PC-9 (cell line): Measurements from ENCODE around the gene SEMA5A. TPM values are rescaled to one million over a fixed set of nuclear protein-coding genes. Genes with fewer than 3 reads are reported as not detected.

Experiments used
- BruUV-seq: library from RNA; stranded (reverse); fragments of 400-500 nt; replicated peaks from 2 replicates; lab custom pipeline; 2021; lab: Mats Ljungman, UMichigan
- CTCF ChIA-PET: fragments of 300-600 bp; sonication (Branson Sonifier 250); formaldehyde crosslinking; loops from one replicate; lab custom pipeline; 2022; ENCODE audit warnings: antibody characterized with exemption; lab: Charles Lee
- POLR2A ChIA-PET: fragments of 300-600 bp; sonication (Branson Sonifier 250); formaldehyde crosslinking; loops from one replicate; lab custom pipeline; 2022; ENCODE audit warnings: antibody characterized with exemption; ENCODE audit not compliant: unreplicated experiment; lab: Charles Lee
- DNase-seq, 2 experiments: peaks; one replicate each; pipeline versions ENCODE4 v3.0.0 to v3.0.0-alpha.2; 2015 to 2022; ENCODE audit warnings: mixed read lengths in 1 of 2
- H2AFZ ChIP-seq: fragments of 200-600 bp; sonication (generic); 2 replicates; pipeline ENCODE4 v1.8.1; 2017; ENCODE audit warnings: antibody characterized with exemption
- H3F3A ChIP-seq: fragments of 200-600 bp; sonication (generic); 2 replicates; pipeline ENCODE4 v1.8.1; 2017; ENCODE audit warnings: antibody characterized with exemption, mild to moderate bottlenecking, low read depth; ENCODE audit not compliant: insufficient read depth
- H3K27ac ChIP-seq: fragments of 200-600 bp; sonication (generic); 2 replicates; pipeline ENCODE4 v1.6.1; 2016; ENCODE audit warnings: mixed run types
- H3K27me3 ChIP-seq: fragments of 200-600 bp; sonication (generic); 2 replicates; pipeline ENCODE4 v1.6.1; 2016; ENCODE audit warnings: low read depth, mixed run types; ENCODE audit not compliant: insufficient read depth
- H3K36me3 ChIP-seq: fragments of 200-600 bp; sonication (generic); 2 replicates; pipeline ENCODE4 v1.6.1; 2016; ENCODE audit warnings: low read depth, mixed run types
- H3K4me1 ChIP-seq: fragments of 200-600 bp; sonication (generic); replicated peaks from 2 replicates; pipeline ENCODE4 v1.6.1; 2016; ENCODE audit warnings: mixed run types; ENCODE audit not compliant: insufficient read depth
- H3K4me2 ChIP-seq: fragments of 200-600 bp; sonication (generic); 2 replicates; pipeline ENCODE4 v1.6.1; 2017; ENCODE audit warnings: mixed run types
- H3K4me3 ChIP-seq: fragments of 200-600 bp; sonication (generic); 2 replicates; pipeline ENCODE4 v1.6.1; 2016; ENCODE audit warnings: mixed run types
- H3K79me2 ChIP-seq: fragments of 200-600 bp; sonication (generic); 2 replicates; pipeline ENCODE4 v1.6.1; 2017; ENCODE audit warnings: low read depth, mixed run types
- H3K9me2 ChIP-seq: fragments of 200-600 bp; sonication (generic); 2 replicates; pipeline ENCODE4 v1.8.1; 2017; ENCODE audit warnings: mild to moderate bottlenecking; ENCODE audit not compliant: insufficient read depth
- H3K9me3 ChIP-seq: fragments of 200-600 bp; sonication (generic); 2 replicates; pipeline ENCODE4 v1.8.1; 2016; ENCODE audit warnings: low read depth; ENCODE audit not compliant: insufficient read depth
- H4K20me1 ChIP-seq: fragments of 200-600 bp; sonication (generic); 2 replicates; pipeline ENCODE4 v1.8.1; 2017; ENCODE audit not compliant: insufficient read depth
- EZH2 ChIP-seq: fragments of 200-600 bp; sonication (generic); IDR thresholded peaks from 2 replicates; pipeline ENCODE4 v1.8.0; 2017; ENCODE audit warnings: antibody characterized with exemption, low read depth
- intact Hi-C: fragments of 100-400 bp; cut with micrococcal nuclease; formaldehyde crosslinking; loops from one replicate; pipeline ENCODE4 v1.10.0; 2022; ENCODE audit not compliant: unreplicated experiment
- total RNA-seq: library from RNA; stranded (reverse); gene quantifications from 2 replicates; pipeline ENCODE4 v1.2.3, GENCODE V29; 2021
- TF ChIP-seq, protein P1 (sequence below): fragments of 200-600 bp; sonication (generic); conservative IDR thresholded peaks from 2 replicates; pipeline ENCODE4 v1.6.1; 2017; ENCODE audit warnings: mixed run types, antibody characterized with exemption, mild to moderate bottlenecking, moderate library complexity

The SEMA5A gene
- total RNA-seq, 1 experiment from 2014 or later, result not detected

DNA sequence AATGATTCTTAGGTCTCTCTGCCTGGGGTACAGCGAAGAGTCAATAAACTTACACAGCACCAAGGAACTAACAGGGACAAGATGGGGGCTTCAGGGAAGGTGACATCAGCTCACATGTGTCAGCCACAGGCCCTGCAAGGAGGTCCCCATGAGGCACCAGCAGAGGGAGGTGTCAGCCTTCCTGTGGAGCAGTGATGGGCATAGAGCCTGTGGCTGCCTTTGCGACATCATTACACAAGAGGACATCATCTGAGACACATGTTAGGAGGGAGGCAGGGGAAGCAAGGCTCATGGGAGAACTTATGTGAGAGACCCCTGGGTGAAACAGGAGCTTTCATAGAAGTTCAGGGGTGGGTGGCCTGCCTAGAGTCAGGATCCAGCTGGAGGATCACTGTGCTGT lies 389.6 kb downstream of the SEMA5A start:
- no TSS peak for BruUV-seq
- Histone ChIP-seq H3K27ac (no peak overlapping the region), H3K36me3 (no peaks in the 10 kb centered on the region), H3K27me3 (no peaks in the 10 kb centered on the region), H3K4me1 (peaks cover 8% of the 10 kb centered on the region; the same call in 1 of the 2 replicates), H4K20me1 (no peaks in the 10 kb centered on the region), H3K9me3 (no peaks in the 10 kb centered on the region), H3K79me2 (no peaks in the 10 kb centered on the region), H2AFZ (no peak overlapping the region), H3K4me3 (no peak overlapping the region), H3K9me2 (no peaks in the 10 kb centered on the region), H3K4me2 (no peak overlapping the region), H3F3A (no peaks in the 10 kb centered on the region)
- DNase-seq, result no peak
- intact Hi-C loops, result no loop called here
- TF ChIP-seq, protein P1, sequence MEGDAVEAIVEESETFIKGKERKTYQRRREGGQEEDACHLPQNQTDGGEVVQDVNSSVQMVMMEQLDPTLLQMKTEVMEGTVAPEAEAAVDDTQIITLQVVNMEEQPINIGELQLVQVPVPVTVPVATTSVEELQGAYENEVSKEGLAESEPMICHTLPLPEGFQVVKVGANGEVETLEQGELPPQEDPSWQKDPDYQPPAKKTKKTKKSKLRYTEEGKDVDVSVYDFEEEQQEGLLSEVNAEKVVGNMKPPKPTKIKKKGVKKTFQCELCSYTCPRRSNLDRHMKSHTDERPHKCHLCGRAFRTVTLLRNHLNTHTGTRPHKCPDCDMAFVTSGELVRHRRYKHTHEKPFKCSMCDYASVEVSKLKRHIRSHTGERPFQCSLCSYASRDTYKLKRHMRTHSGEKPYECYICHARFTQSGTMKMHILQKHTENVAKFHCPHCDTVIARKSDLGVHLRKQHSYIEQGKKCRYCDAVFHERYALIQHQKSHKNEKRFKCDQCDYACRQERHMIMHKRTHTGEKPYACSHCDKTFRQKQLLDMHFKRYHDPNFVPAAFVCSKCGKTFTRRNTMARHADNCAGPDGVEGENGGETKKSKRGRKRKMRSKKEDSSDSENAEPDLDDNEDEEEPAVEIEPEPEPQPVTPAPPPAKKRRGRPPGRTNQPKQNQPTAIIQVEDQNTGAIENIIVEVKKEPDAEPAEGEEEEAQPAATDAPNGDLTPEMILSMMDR, result peak; percentile 75
- no peak for TF ChIP-seq EZH2
- POLR2A ChIA-PET, result no interaction called here
- CTCF ChIA-PET, result no interaction called here

DNA sequence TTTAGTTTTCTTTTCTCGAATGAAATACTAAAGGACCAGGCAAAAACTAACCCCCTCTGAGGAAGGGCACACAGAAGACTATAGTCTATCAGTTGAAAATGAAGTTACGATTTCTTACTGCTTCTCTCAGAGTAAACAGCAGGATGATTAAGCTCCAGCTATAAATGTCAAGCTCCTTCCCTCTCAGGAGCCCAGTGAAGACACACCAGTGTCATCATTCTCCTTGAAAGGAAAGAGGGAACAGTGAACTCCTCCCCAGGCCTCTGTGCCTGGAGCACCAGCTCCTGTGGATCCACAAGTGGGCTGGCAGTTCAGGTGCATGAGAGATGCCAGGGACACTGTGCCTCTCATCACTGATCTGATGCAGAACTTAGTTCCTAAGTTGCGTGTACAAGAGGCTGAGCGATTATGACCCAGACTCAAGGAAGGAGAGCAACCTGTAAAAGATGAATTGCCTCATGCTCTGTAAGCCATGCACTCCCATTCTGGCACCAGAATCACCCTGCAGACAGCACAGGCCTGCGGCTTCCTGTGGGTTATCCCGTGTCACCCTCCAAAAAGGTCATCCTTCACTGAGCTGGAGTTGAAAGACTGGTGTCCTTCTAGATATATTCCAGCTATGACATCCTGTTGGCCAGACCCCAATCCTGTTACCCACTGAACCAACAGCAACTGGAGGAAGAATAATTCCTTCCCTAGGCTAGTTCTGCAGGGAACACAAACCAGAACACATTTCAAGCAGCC lies 394.0 kb downstream of the SEMA5A start:
- no peak overlapping the region for H3K4me2 ChIP-seq
- H3K4me1 ChIP-seq, result no peaks in the 10 kb centered on the region
- no peak for DNase-seq
- H3K36me3 ChIP-seq, result no peaks in the 10 kb centered on the region
- intact Hi-C loops, result no loop called here
- no peak overlapping the region for H3K27ac ChIP-seq
- H2AFZ ChIP-seq, result no peak overlapping the region
- no peaks in the 10 kb centered on the region for H3F3A ChIP-seq
- no peaks in the 10 kb centered on the region for H3K9me2 ChIP-seq
- ChIA-PET POLR2A (no interaction called here), CTCF (no interaction called here)
- no peaks in the 10 kb centered on the region for H4K20me1 ChIP-seq
- no peak for TF ChIP-seq EZH2
- TF ChIP-seq, protein P1, result no peak
- no peaks in the 10 kb centered on the region for H3K79me2 ChIP-seq
- no peaks in the 10 kb centered on the region for H3K27me3 ChIP-seq
- no TSS peak for BruUV-seq
- H3K9me3 ChIP-seq, result no peaks in the 10 kb centered on the region
- no peak overlapping the region for H3K4me3 ChIP-seq

DNA sequence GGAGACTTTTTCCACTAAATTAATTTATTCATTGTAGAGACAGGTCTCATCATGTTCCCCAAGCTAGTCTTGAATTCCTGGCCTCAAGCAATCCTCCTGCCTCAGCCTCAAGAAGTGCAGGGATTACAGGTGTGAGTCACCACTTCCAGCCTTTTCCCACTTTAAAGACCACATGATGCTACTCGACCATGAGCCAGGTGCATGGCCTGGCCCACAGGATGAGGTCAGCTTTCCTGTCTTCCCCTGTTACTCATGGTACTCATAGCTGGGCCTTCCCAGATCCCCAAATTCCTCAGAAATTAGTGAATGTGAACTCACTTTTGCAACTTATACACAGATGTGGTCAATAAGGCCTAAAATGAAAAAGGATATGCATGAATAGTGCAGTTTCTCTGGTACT lies 395.9 kb downstream of the SEMA5A start:
- Histone ChIP-seq H3F3A (no peaks in the 10 kb centered on the region), H3K9me3 (no peaks in the 10 kb centered on the region), H3K9me2 (no peaks in the 10 kb centered on the region), H3K4me3 (no peak overlapping the region), H3K27ac (no peak overlapping the region), H3K36me3 (no peaks in the 10 kb centered on the region), H3K27me3 (no peaks in the 10 kb centered on the region), H3K79me2 (no peaks in the 10 kb centered on the region), H2AFZ (no peak overlapping the region), H4K20me1 (no peaks in the 10 kb centered on the region), H3K4me1 (no peaks in the 10 kb centered on the region), H3K4me2 (no peak overlapping the region)
- intact Hi-C loops, result no loop called here
- TF ChIP-seq EZH2, result no peak
- TF ChIP-seq, protein P1, result no peak
- ChIA-PET POLR2A (no interaction called here), CTCF (no interaction called here)
- no peak for DNase-seq
- BruUV-seq, result no TSS peak
